ENCODE data around the gene BTNL2. TPM values are rescaled to one million over a fixed set of nuclear protein-coding genes. Genes with fewer than 3 reads are reported as not detected.

The BTNL2 gene
- total and polyA plus RNA-seq, 2 donors from 2014 or later: not detected

- no peak for FAIRE-seq
- Histone ChIP-seq H3K9ac (ENCODE audit: low read length in 3 of 3) (no peak overlapping the region), H3K27me3 (ENCODE audit: control insufficient read depth, insufficient read depth, low read length) (no peaks in the 10 kb centered on the region), H3K4me3 (ENCODE audit: low read length in 3 of 3) (no peak overlapping the region), H3K36me3 (ENCODE audit: control insufficient read depth in 2 of 3, insufficient read depth in 3 of 3, low read length in 3 of 3) (no peaks in the 10 kb centered on the region), H3K9me3 (ENCODE audit: control insufficient read depth in 2 of 3, insufficient read depth in 1 of 3, low read length in 3 of 3) (no peaks in the 10 kb centered on the region), H3K4me1 (ENCODE audit: control insufficient read depth in 2 of 3, insufficient read depth in 2 of 3, low read depth in 1 of 3, low read length in 3 of 3) (no peaks in the 10 kb centered on the region), H3K27ac (ENCODE audit: low read depth in 2 of 2, low read length in 2 of 2) (no peak overlapping the region)
- intact Hi-C loops (cut with DNase I): no loop called here
- no peak for DNase-seq
- no peak for TF ChIP-seq CTCF (IDR thresholded peaks at IDR 0.05; ENCODE audit: borderline replicate concordance, extremely low read depth, insufficient read depth)
Observed at GRCh38 chr6:32375739-32376529, 31.0 kb downstream of the BTNL2 start.

GRCh38 chr6:32371803-32372202, 35.2 kb downstream of the BTNL2 start, which contains the start of gene TSBP1:
Gene TSBP1 (minus strand): TSS chr6:32371903. CDS start chr6:32371706, 197 bp downstream.
- Histone ChIP-seq H3K27ac (ENCODE audit: low read depth in 2 of 2, low read length in 2 of 2) (no peak within 1 kb of the TSS), H3K36me3 (ENCODE audit: control insufficient read depth in 2 of 3, insufficient read depth in 3 of 3, low read length in 3 of 3) (no peaks in the 10 kb centered on the region), H3K9ac (ENCODE audit: low read length in 3 of 3) (no peak within 1 kb of the TSS), H3K4me1 (ENCODE audit: control insufficient read depth in 2 of 3, insufficient read depth in 2 of 3, low read depth in 1 of 3, low read length in 3 of 3) (no peaks in the 10 kb centered on the region), H3K4me3 (ENCODE audit: low read length in 3 of 3) (no peak within 1 kb of the TSS), H3K27me3 (ENCODE audit: control insufficient read depth, insufficient read depth, low read length) (no peaks in the 10 kb centered on the region), H3K9me3 (ENCODE audit: control insufficient read depth in 2 of 3, insufficient read depth in 1 of 3, low read length in 3 of 3) (no peaks in the 10 kb centered on the region)
- TF ChIP-seq CTCF (IDR thresholded peaks at IDR 0.05; ENCODE audit: borderline replicate concordance, extremely low read depth, insufficient read depth): no peak
- FAIRE-seq: no peak
- intact Hi-C loops (cut with DNase I): no loop called here
- DNase-seq: no peak

- Histone ChIP-seq H3K9me3 (ENCODE audit: control insufficient read depth in 2 of 3, insufficient read depth in 1 of 3, low read length in 3 of 3) (no peaks in the 10 kb centered on the region), H3K9ac (ENCODE audit: low read length in 3 of 3) (no peak overlapping the region), H3K4me1 (ENCODE audit: control insufficient read depth in 2 of 3, insufficient read depth in 2 of 3, low read depth in 1 of 3, low read length in 3 of 3) (no peaks in the 10 kb centered on the region), H3K27me3 (ENCODE audit: control insufficient read depth, insufficient read depth, low read length) (no peaks in the 10 kb centered on the region), H3K27ac (ENCODE audit: low read depth in 2 of 2, low read length in 2 of 2) (no peak overlapping the region), H3K4me3 (ENCODE audit: low read length in 3 of 3) (no peak overlapping the region), H3K36me3 (ENCODE audit: control insufficient read depth in 2 of 3, insufficient read depth in 3 of 3, low read length in 3 of 3) (no peaks in the 10 kb centered on the region)
- FAIRE-seq (no peak), DNase-seq (no peak)
- intact Hi-C loops (cut with DNase I): no loop called here
- no peak for TF ChIP-seq CTCF (IDR thresholded peaks at IDR 0.05; ENCODE audit: borderline replicate concordance, extremely low read depth, insufficient read depth)
Observed at GRCh38 chr6:32371229-32371628, 35.8 kb downstream of the BTNL2 start.
